ENCODE data around the gene ARL17B.
"Not testable (repeated sequence)": the region's sequence is repeated elsewhere in the genome, so short reads cannot be mapped to it uniquely, and the experiment has no call there.

ARL17B gene

GRCh38 chr17:46244949-46245768 is 116.4 kb downstream of the ARL17B start:
- DNase-seq, result not testable (repeated sequence)

GRCh38 chr17:46244339-46244913 is 117.1 kb downstream of the ARL17B start:
- not testable (repeated sequence) for DNase-seq

GRCh38 chr17:46243928-46244327 is 117.6 kb downstream of the ARL17B start:
- DNase-seq, result not testable (repeated sequence)

- DNase-seq, result not testable (repeated sequence)
These were observed 118.1 kb downstream of the ARL17B start for GRCh38 chr17:46243505-46243904.

GRCh38 chr17:46231359-46231758 is 130.2 kb downstream of the ARL17B start:
- DNase-seq, result not testable (repeated sequence)

- peak; percentile 75 for DNase-seq
These were observed 136.2 kb downstream of the ARL17B start for GRCh38 chr17:46225274-46225794.

GRCh38 chr17:46224864-46225263 is 136.7 kb downstream of the ARL17B start:
- DNase-seq, result not testable (repeated sequence)

Data from NK-92 treated with Interleukin-12 subunit alpha and Interleukin-12 subunit beta, amount 100 ng/mL, for 24 hours (cell line).